HEK293 (cell line): ENCODE data around the gene RSRC1.

ENCODE experiments used
- CTCF ChIA-PET: fragments of 350-600 bp; formaldehyde crosslinking; extraction: SDS; loops from one replicate; lab custom pipeline; 2021; ENCODE audit warnings: antibody characterized with exemption; lab: Yijun Ruan, JAX
- POLR2A ChIA-PET: fragments of 300-600 bp; formaldehyde crosslinking; extraction: SDS; loops from one replicate; lab custom pipeline; 2020; ENCODE audit warnings: antibody characterized with exemption, inconsistent platforms; lab: Yijun Ruan, JAX
- H3K27ac ChIP-seq: fragments of 200-500 bp; sonication (Bioruptor generic); 2 replicates; pipeline ENCODE4 v1.5.1; 2014; ENCODE audit warnings: low read depth, low read length, control low read depth, inconsistent platforms; ENCODE audit errors: extremely low read depth
- H3K36me3 ChIP-seq, 2 experiments: fragments of 200-500 bp in 1 of 2; sonication (Bioruptor generic) in 1 of 2; 1 replicate in 1 of 2; 2 replicates in 1 of 2; pipeline ENCODE4 v1.5.1; 2014 to 2017; ENCODE audit warnings: inconsistent platforms in 2 of 2, low read length in 2 of 2; ENCODE audit not compliant: control insufficient read depth in 2 of 2, insufficient read depth in 1 of 2
- H3K4me1 ChIP-seq: fragments of 200-500 bp; sonication (Bioruptor generic); 2 replicates; pipeline ENCODE4 v1.5.1; 2014; ENCODE audit warnings: mild to moderate bottlenecking, low read length, inconsistent platforms; ENCODE audit not compliant: control insufficient read depth, insufficient read depth
- H3K4me3 ChIP-seq: 2 replicates; pipeline ENCODE4 v1.5.1; 2011; ENCODE audit warnings: low read depth, mild to moderate bottlenecking, control low read depth, low read length, moderate library complexity
- H3K9me3 ChIP-seq: fragments of 200-500 bp; sonication (Bioruptor generic); 2 replicates; pipeline ENCODE4 v1.5.1; 2014; ENCODE audit warnings: low read depth, low read length, inconsistent platforms; ENCODE audit not compliant: control insufficient read depth, insufficient read depth
- ATF2 ChIP-seq: fragments of 450-650 bp; formaldehyde crosslinking; IDR thresholded peaks from 2 replicates; pipeline ENCODE4 v1.5.1; 2016; ENCODE audit warnings: missing biosample characterization, missing genetic modification characterization, low read depth
- KLF1 ChIP-seq: fragments of 450-650 bp; formaldehyde crosslinking; IDR thresholded peaks from 2 replicates; pipeline ENCODE4 v1.5.1; 2016; ENCODE audit warnings: missing biosample characterization, missing genetic modification characterization
- PRDM1 ChIP-seq: fragments of 450-650 bp; formaldehyde crosslinking; IDR thresholded peaks from 2 replicates; pipeline ENCODE4; 2016; ENCODE audit warnings: missing biosample characterization, missing genetic modification characterization
- REPIN1 ChIP-seq: fragments of 450-650 bp; formaldehyde crosslinking; IDR thresholded peaks from 2 replicates; pipeline ENCODE4 v1.5.1; 2017; ENCODE audit warnings: missing biosample characterization, missing genetic modification characterization, low read depth
- REST ChIP-seq: fragments of 450-650 bp; formaldehyde crosslinking; IDR thresholded peaks from 2 replicates; pipeline ENCODE4 v1.5.1; 2016; ENCODE audit warnings: missing biosample characterization, missing genetic modification characterization
- SALL2 ChIP-seq: fragments of 450-650 bp; formaldehyde crosslinking; IDR thresholded peaks from 2 replicates; pipeline ENCODE4 v1.5.0; 2017; ENCODE audit warnings: missing biosample characterization, mild to moderate bottlenecking, missing genetic modification characterization, borderline replicate concordance
- SP2 ChIP-seq: fragments of 450-650 bp; formaldehyde crosslinking; IDR thresholded peaks from 2 replicates; pipeline ENCODE4 v1.5.1; 2016; ENCODE audit warnings: missing biosample characterization, missing genetic modification characterization
- TRIM28 ChIP-seq: IDR thresholded peaks from 2 replicates; pipeline ENCODE4 v1.6.1; 2011; ENCODE audit warnings: low read length, control low read depth, borderline replicate concordance
- TSHZ1 ChIP-seq: fragments of 450-650 bp; formaldehyde crosslinking; IDR thresholded peaks from 2 replicates; pipeline ENCODE4 v1.5.1; 2016; ENCODE audit warnings: missing biosample characterization, missing genetic modification characterization, borderline replicate concordance
- ZBTB1 ChIP-seq: fragments of 450-650 bp; formaldehyde crosslinking; IDR thresholded peaks from 2 replicates; pipeline ENCODE4 v1.5.1; 2016; ENCODE audit warnings: missing biosample characterization, missing genetic modification characterization
- ZBTB21 ChIP-seq: fragments of 450-650 bp; formaldehyde crosslinking; IDR thresholded peaks from 2 replicates; pipeline ENCODE4 v1.5.1; 2017; ENCODE audit warnings: missing biosample characterization, missing genetic modification characterization
- ZFP69B ChIP-seq: fragments of 450-650 bp; formaldehyde crosslinking; IDR thresholded peaks from 2 replicates; pipeline ENCODE4 v1.5.1; 2016; ENCODE audit warnings: missing biosample characterization, missing genetic modification characterization
- ZNF132 ChIP-seq: fragments of 450-650 bp; formaldehyde crosslinking; IDR thresholded peaks from 2 replicates; pipeline ENCODE4 v1.5.1; 2017; ENCODE audit warnings: missing biosample characterization, missing genetic modification characterization, borderline replicate concordance
- ZNF148 ChIP-seq: fragments of 450-650 bp; formaldehyde crosslinking; IDR thresholded peaks from 2 replicates; pipeline ENCODE4 v1.5.0; 2017; ENCODE audit warnings: missing biosample characterization, missing genetic modification characterization, borderline replicate concordance
- ZNF157 ChIP-seq: fragments of 450-650 bp; formaldehyde crosslinking; IDR thresholded peaks from 2 replicates; pipeline ENCODE4 v1.5.1; 2016; ENCODE audit warnings: missing biosample characterization, missing genetic modification characterization
- ZNF221 ChIP-seq: fragments of 450-650 bp; formaldehyde crosslinking; IDR thresholded peaks from 2 replicates; pipeline ENCODE4 v1.5.1; 2017; ENCODE audit warnings: missing biosample characterization, missing genetic modification characterization, borderline replicate concordance
- ZNF37A ChIP-seq: fragments of 450-650 bp; IDR thresholded peaks from 2 replicates; pipeline ENCODE4 v1.5.1; 2018; ENCODE audit warnings: missing biosample characterization, missing genetic modification characterization
- ZNF423 ChIP-seq: fragments of 450-650 bp; formaldehyde crosslinking; IDR thresholded peaks from 2 replicates; pipeline ENCODE4 v1.5.1; 2016; ENCODE audit warnings: missing biosample characterization, missing genetic modification characterization
- ZNF571 ChIP-seq: fragments of 450-650 bp; formaldehyde crosslinking; IDR thresholded peaks from 2 replicates; pipeline ENCODE4 v1.5.0; 2017; ENCODE audit warnings: missing biosample characterization, missing genetic modification characterization
- ZNF580 ChIP-seq: fragments of 450-650 bp; formaldehyde crosslinking; IDR thresholded peaks from 2 replicates; pipeline ENCODE4 v1.5.1; 2016; ENCODE audit warnings: missing biosample characterization, missing genetic modification characterization
- ZNF596 ChIP-seq: fragments of 450-650 bp; IDR thresholded peaks from 2 replicates; pipeline ENCODE4 v1.5.0; 2018; ENCODE audit warnings: missing biosample characterization, mild to moderate bottlenecking, missing genetic modification characterization, moderate library complexity
- ZNF610 ChIP-seq: fragments of 450-650 bp; formaldehyde crosslinking; IDR thresholded peaks from 2 replicates; pipeline ENCODE4 v1.5.1; 2016; ENCODE audit warnings: missing biosample characterization, missing genetic modification characterization, borderline replicate concordance
- ZNF654 ChIP-seq: fragments of 450-650 bp; formaldehyde crosslinking; IDR thresholded peaks from 2 replicates; pipeline ENCODE4 v1.5.1; 2016; ENCODE audit warnings: low read depth, missing biosample characterization, missing genetic modification characterization
- ZNF776 ChIP-seq: fragments of 450-650 bp; formaldehyde crosslinking; IDR thresholded peaks from 2 replicates; pipeline ENCODE4 v1.5.0; 2017; ENCODE audit warnings: missing biosample characterization, missing genetic modification characterization, borderline replicate concordance

RSRC1 gene

GRCh38 chr3:158165141-158165655, 55.3 kb downstream of the RSRC1 start:
- peaks cover 14% of the 10 kb centered on the region for H3K4me1 ChIP-seq
- H3K36me3 ChIP-seq = no peaks in the 10 kb centered on the region
- no peaks in the 10 kb centered on the region for H3K9me3 ChIP-seq
- CTCF ChIA-PET = interaction anchor here (0.6 to 0.7 kb wide), 3 partner anchors 38 to 511 kb away, joined by 3 read pairs; no protein-coding TSS in a partner anchor
- no peak overlapping the region for H3K27ac ChIP-seq
- POLR2A ChIA-PET = no interaction called here
- no peak for TF ChIP-seq ZFP69B (tag by site-specific recombination)
- no peak for TF ChIP-seq ZBTB21
- TF ChIP-seq ZNF157 (tag by site-specific recombination) = no peak
- TF ChIP-seq TSHZ1 = no peak
- no peak for TF ChIP-seq ZNF221
- no peak for TF ChIP-seq ZNF423 (tag by site-specific recombination)
- no peak for TF ChIP-seq PRDM1 (tag by site-specific recombination)
- no peak for TF ChIP-seq ZNF654 (tag by site-specific recombination)
- no peak for TF ChIP-seq REPIN1 (tag by site-specific recombination)
- no peak for TF ChIP-seq ZBTB1 (tag by site-specific recombination)
- no peak overlapping the region for H3K4me3 ChIP-seq

GRCh38 chr3:158165730-158166129, 55.8 kb downstream of the RSRC1 start:
- Histone ChIP-seq H3K36me3 (no peaks in the 10 kb centered on the region), H3K27ac (no peak overlapping the region), H3K4me3 (no peak overlapping the region), H3K4me1 (peaks cover 14% of the 10 kb centered on the region), H3K9me3 (no peaks in the 10 kb centered on the region)
- ChIA-PET CTCF (no interaction called here), POLR2A (no interaction called here)
- no peak for TF ChIP-seq ZNF37A (tag by site-specific recombination)
- no peak for TF ChIP-seq ZNF596 (tag by site-specific recombination)
- no peak for TF ChIP-seq ZNF610 (tag by site-specific recombination)
- TF ChIP-seq ZNF132 (tag by site-specific recombination) = no peak
- TF ChIP-seq TRIM28 = no peak
- TF ChIP-seq KLF1 (tag by site-specific recombination) = no peak
- no peak for TF ChIP-seq ZNF776 (tag by site-specific recombination)
- TF ChIP-seq ATF2 (tag by site-specific recombination) = no peak
- TF ChIP-seq ZNF580 = no peak
- TF ChIP-seq SALL2 = no peak
- no peak for TF ChIP-seq SP2
- TF ChIP-seq ZNF571 (tag by site-specific recombination) = no peak
- no peak for TF ChIP-seq ZNF148 (tag by site-specific recombination)
- no peak for TF ChIP-seq REST
